ENCODE measurements around the gene MVB12B.
A peak's percentile ranks its signal among the peaks of the same experiment; 100 is the strongest.

The MVB12B gene

GRCh38 chr9:126377536-126377935 is 50.9 kb downstream of the MVB12B start:
- H3K27ac ChIP-seq: no peak overlapping the region
- no peak for TF ChIP-seq CTCF (IDR thresholded peaks at IDR 0.05; ENCODE audit: low read depth, low read length)
- H3K9me3 ChIP-seq (ENCODE audit: severe bottlenecking): no peaks in the 10 kb centered on the region
- no peak for DNase-seq
- H3K4me3 ChIP-seq (ENCODE audit: low read depth, low read length): no peak overlapping the region
- H3K36me3 ChIP-seq: peaks cover 4% of the 10 kb centered on the region
- H3K27me3 ChIP-seq (ENCODE audit: insufficient read depth, low read depth, severe bottlenecking): no peaks in the 10 kb centered on the region

GRCh38 chr9:126378761-126379160 is 52.1 kb downstream of the MVB12B start:
- H3K36me3 ChIP-seq: peaks cover 17% of the 10 kb centered on the region

GRCh38 chr9:126379661-126380360 is 53.2 kb downstream of the MVB12B start:
- Histone ChIP-seq H3K9me3 (ENCODE audit: severe bottlenecking) (no peaks in the 10 kb centered on the region), H3K36me3 (peaks cover 23% of the 10 kb centered on the region), H3K4me3 (ENCODE audit: low read depth, low read length) (no peak overlapping the region), H3K27ac (peak overlapping the region; percentile 59), H3K27me3 (ENCODE audit: insufficient read depth, low read depth, severe bottlenecking) (no peaks in the 10 kb centered on the region)
- TF ChIP-seq CTCF (IDR thresholded peaks at IDR 0.05; ENCODE audit: low read depth, low read length): no peak
- DNase-seq: no peak

More at GRCh38 chr9:126378761-126379160, 52.1 kb downstream of the MVB12B start:
- Histone ChIP-seq H3K9me3 (ENCODE audit: severe bottlenecking) (no peaks in the 10 kb centered on the region), H3K27ac (no peak overlapping the region), H3K27me3 (ENCODE audit: insufficient read depth, low read depth, severe bottlenecking) (no peaks in the 10 kb centered on the region), H3K4me3 (ENCODE audit: low read depth, low read length) (no peak overlapping the region)
- DNase-seq: no peak
- TF ChIP-seq CTCF (IDR thresholded peaks at IDR 0.05; ENCODE audit: low read depth, low read length): no peak

- TF ChIP-seq CTCF (IDR thresholded peaks at IDR 0.05; ENCODE audit: low read depth, low read length): peak; percentile 80
- peaks cover 30% of the 10 kb centered on the region for H3K36me3 ChIP-seq
- H3K27ac ChIP-seq: peak overlapping the region; percentile 59
- no peaks in the 10 kb centered on the region for H3K9me3 ChIP-seq (ENCODE audit: severe bottlenecking)
- no peak overlapping the region for H3K4me3 ChIP-seq (ENCODE audit: low read depth, low read length)
- no peaks in the 10 kb centered on the region for H3K27me3 ChIP-seq (ENCODE audit: insufficient read depth, low read depth, severe bottlenecking)
- peak; percentile 70 for DNase-seq
Observed at GRCh38 chr9:126380447-126380846, 53.8 kb downstream of the MVB12B start.

- H3K27ac ChIP-seq: peak overlapping the region; percentile 59
- no peak for TF ChIP-seq CTCF (IDR thresholded peaks at IDR 0.05; ENCODE audit: low read depth, low read length)
- no peak for DNase-seq
- H3K27me3 ChIP-seq (ENCODE audit: insufficient read depth, low read depth, severe bottlenecking): no peaks in the 10 kb centered on the region
- H3K36me3 ChIP-seq: peaks cover 31% of the 10 kb centered on the region
- no peak overlapping the region for H3K4me3 ChIP-seq (ENCODE audit: low read depth, low read length)
- no peaks in the 10 kb centered on the region for H3K9me3 ChIP-seq (ENCODE audit: severe bottlenecking)
Observed at GRCh38 chr9:126381195-126381594, 54.6 kb downstream of the MVB12B start.
